ENCODE results near the gene IGF2R.

DNA sequence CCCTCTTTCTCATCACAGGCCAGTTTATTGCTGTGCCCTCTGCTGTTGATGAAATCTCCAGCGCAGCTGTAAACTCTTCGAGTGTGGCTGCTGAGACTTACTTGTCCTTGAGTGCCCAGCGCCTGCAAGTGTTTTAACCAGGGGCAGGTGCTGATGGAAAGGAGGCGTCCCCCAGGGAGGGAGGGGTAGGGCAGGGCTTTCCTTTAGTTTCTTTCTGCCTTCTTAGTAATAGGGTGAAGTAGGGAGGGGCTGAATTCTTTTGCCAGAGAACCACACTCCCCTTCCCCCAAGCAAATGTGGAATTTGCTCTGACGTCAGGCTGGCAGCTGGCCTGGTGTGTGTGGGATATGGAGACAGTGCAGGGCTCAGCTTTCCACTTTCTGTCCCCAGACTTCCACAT is 61.2 kb downstream of the IGF2R start:
- TF ChIP-seq CTCF (IDR thresholded peaks at IDR 0.05) (no peak), POLR2A (IDR thresholded peaks at IDR 0.05) (no peak)

All from esophagus squamous epithelium (tissue), 4 donors.